MM.1S (cell line): ENCODE results near the gene PCDH9.

Experiments
- EZH2 ChIP-seq: fragments of 300-600 bp; sonication (generic); optimal IDR thresholded peaks from 2 replicates; pipeline ENCODE3; 2017; ENCODE audit warnings: low read depth, mild to moderate bottlenecking, antibody characterized with exemption, low read length, mixed read lengths
- EZH2phosphoT487 ChIP-seq: fragments of 300-600 bp; sonication (generic); IDR thresholded peaks from 2 replicates; pipeline ENCODE4 v1.6.1; 2018; ENCODE audit warnings: antibody characterized with exemption, low read length
- TF ChIP-seq, protein P1 (sequence below): fragments of 300-600 bp; sonication (generic); IDR thresholded peaks from 2 replicates; pipeline ENCODE4 v1.5.1; 2016; ENCODE audit warnings: antibody characterized with exemption, low read length, mixed read lengths

DNA sequence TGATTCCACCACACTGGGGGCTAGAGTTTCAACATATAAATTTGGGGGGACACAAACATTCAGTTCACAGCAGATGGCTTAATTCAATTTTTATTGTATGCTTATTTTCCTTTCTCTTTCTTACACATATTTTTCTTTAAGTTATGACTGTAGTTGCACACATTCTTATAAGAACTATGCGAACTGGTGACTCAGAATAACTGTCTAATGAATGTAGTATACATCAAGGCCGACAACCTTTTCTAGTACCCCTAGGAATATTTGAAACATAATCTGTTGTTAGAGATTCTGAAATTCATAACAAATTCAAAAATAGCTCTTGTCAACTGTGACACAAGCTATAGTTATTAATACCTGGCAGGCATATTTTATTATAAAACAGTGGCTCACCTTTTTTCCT is 695.6 kb downstream of the PCDH9 start:
- TF ChIP-seq, protein P1, sequence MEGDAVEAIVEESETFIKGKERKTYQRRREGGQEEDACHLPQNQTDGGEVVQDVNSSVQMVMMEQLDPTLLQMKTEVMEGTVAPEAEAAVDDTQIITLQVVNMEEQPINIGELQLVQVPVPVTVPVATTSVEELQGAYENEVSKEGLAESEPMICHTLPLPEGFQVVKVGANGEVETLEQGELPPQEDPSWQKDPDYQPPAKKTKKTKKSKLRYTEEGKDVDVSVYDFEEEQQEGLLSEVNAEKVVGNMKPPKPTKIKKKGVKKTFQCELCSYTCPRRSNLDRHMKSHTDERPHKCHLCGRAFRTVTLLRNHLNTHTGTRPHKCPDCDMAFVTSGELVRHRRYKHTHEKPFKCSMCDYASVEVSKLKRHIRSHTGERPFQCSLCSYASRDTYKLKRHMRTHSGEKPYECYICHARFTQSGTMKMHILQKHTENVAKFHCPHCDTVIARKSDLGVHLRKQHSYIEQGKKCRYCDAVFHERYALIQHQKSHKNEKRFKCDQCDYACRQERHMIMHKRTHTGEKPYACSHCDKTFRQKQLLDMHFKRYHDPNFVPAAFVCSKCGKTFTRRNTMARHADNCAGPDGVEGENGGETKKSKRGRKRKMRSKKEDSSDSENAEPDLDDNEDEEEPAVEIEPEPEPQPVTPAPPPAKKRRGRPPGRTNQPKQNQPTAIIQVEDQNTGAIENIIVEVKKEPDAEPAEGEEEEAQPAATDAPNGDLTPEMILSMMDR: no peak
- no peak for TF ChIP-seq EZH2
- no peak for TF ChIP-seq EZH2phosphoT487
